AG04450 (cell line): ENCODE data around the gene IL36G. TPM values are rescaled to one million over a fixed set of nuclear protein-coding genes. Genes with fewer than 3 reads are reported as not detected.

Source experiments
- CTCF ChIA-PET: fragments of 300-600, 350-600 bp; formaldehyde crosslinking; extraction: SDS; loops from one replicate; lab custom pipeline; 2022; ENCODE audit warnings: antibody characterized with exemption, inconsistent platforms; lab: Charles Lee
- POLR2A ChIA-PET: fragments of 350-600 bp; formaldehyde crosslinking; extraction: SDS; loops from one replicate; lab custom pipeline; 2021; ENCODE audit warnings: antibody characterized with exemption, inconsistent platforms; lab: Yijun Ruan, JAX
- DNase-seq: peaks from one replicate; pipeline ENCODE4 v3.0.0-alpha.2; 2011; ENCODE audit warnings: low read depth, low spot score
- H3K27ac ChIP-seq: one replicate; pipeline ENCODE4 v1.5.1; 2012; ENCODE audit warnings: low read depth, low read length, control low read depth
- H3K27me3 ChIP-seq: one replicate; pipeline ENCODE4 v1.6.0; 2012; ENCODE audit warnings: low read length; ENCODE audit not compliant: control insufficient read depth, insufficient read depth
- H3K4me3 ChIP-seq: 2 replicates; pipeline ENCODE4 v1.5.1; 2011; ENCODE audit warnings: mild to moderate bottlenecking, low read depth, low read length, control low read depth
- H3K9me3 ChIP-seq: 2 replicates; pipeline ENCODE4 v1.5.1; 2012; ENCODE audit warnings: low read length; ENCODE audit not compliant: control insufficient read depth, insufficient read depth
- polyA plus RNA-seq: library from polyadenylated mRNA; depleted of rRNA; stranded (reverse); fragments of >200 nt; gene quantifications from 2 replicates; pipeline ENCODE4 v1.2.3, GENCODE V29; 2011
- TF ChIP-seq, protein P1 (sequence below): IDR thresholded peaks from 2 replicates; pipeline ENCODE4 v1.5.1; 2011; ENCODE audit warnings: low read depth, low read length, control low read depth, inconsistent platforms

The IL36G gene
- polyA plus RNA-seq, 1 experiment, result not detected

DNA sequence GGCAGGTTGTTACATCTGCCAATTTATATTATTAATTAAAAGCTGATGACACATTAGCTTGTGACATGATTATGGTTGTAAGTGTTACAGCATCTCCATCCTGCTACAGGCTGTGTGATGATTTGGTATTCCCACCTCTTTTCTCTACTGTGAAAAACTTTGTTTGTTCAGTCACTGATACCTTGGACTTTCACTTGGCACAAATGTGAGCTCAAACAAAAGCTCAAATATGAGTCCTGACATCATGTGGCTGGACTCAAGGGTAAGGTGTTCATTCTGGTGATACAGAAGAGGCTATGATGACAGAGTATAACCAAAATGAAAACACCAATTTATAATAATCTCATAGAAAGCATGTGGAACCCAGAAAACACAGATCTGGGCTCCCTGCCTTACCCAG is 16.0 kb downstream of the IL36G start:
- H3K9me3 ChIP-seq, result no peaks in the 10 kb centered on the region
- H3K27ac ChIP-seq, result no peak overlapping the region
- CTCF ChIA-PET, result no interaction called here
- no peak overlapping the region for H3K4me3 ChIP-seq
- no peak for DNase-seq
- H3K27me3 ChIP-seq, result no peaks in the 10 kb centered on the region
- TF ChIP-seq, protein P1, sequence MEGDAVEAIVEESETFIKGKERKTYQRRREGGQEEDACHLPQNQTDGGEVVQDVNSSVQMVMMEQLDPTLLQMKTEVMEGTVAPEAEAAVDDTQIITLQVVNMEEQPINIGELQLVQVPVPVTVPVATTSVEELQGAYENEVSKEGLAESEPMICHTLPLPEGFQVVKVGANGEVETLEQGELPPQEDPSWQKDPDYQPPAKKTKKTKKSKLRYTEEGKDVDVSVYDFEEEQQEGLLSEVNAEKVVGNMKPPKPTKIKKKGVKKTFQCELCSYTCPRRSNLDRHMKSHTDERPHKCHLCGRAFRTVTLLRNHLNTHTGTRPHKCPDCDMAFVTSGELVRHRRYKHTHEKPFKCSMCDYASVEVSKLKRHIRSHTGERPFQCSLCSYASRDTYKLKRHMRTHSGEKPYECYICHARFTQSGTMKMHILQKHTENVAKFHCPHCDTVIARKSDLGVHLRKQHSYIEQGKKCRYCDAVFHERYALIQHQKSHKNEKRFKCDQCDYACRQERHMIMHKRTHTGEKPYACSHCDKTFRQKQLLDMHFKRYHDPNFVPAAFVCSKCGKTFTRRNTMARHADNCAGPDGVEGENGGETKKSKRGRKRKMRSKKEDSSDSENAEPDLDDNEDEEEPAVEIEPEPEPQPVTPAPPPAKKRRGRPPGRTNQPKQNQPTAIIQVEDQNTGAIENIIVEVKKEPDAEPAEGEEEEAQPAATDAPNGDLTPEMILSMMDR, result no peak
- POLR2A ChIA-PET, result no interaction called here

DNA sequence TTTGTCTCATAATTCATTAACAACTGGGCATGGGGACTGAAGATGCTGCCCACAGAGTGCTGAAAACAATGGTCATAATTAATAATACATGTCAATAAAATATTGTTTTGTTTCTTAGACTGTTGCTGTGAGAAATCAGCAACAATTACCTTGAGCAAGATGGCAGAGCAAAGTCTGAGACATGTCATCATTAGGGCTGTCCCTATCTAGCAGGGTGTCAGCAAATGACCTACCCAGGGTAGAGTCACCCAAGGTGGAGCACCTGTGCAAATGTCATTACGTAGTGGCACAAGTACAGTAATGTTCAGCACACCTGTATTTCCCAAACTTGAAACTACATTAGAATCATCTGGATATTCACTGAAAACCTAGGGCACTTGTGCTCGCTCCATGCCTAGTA is 16.8 kb downstream of the IL36G start:
- Histone ChIP-seq H3K27ac (no peak overlapping the region), H3K4me3 (no peak overlapping the region), H3K9me3 (no peaks in the 10 kb centered on the region), H3K27me3 (no peaks in the 10 kb centered on the region)
- ChIA-PET POLR2A (no interaction called here), CTCF (no interaction called here)
- no peak for DNase-seq
- TF ChIP-seq, protein P1, result no peak

DNA sequence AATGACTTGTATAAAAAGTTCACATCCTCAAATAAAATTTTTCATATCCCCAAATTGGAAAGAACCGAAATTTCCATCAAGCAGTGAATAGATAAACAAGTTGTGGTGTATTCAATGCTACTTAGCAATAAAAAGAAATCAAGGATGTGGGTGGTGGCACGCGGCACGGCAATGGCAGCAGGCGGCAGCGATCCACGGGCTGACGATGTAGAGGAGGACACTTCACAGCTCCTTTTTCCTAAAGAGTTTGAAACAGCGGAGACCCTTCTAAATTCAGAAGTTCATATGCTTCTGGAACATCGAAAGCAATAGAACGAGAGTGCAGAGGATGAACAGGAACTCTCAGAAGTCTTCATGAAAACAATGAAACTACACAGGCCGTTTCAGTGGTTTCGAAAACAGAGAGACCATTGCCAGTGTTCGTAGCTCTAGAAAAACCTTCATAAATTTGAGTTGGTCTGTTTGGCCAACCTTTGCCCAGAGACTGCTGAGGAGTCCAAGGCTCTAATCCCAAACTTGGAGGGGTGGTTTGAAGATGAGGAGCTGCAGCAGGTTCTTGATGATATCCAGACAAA is 17.6 kb downstream of the IL36G start:
- H3K9me3 ChIP-seq, result no peaks in the 10 kb centered on the region
- no peaks in the 10 kb centered on the region for H3K27me3 ChIP-seq
- H3K4me3 ChIP-seq, result no peak overlapping the region
- DNase-seq, result no peak
- TF ChIP-seq, protein P1, result no peak
- ChIA-PET CTCF (no interaction called here), POLR2A (no interaction called here)
- no peak overlapping the region for H3K27ac ChIP-seq

DNA sequence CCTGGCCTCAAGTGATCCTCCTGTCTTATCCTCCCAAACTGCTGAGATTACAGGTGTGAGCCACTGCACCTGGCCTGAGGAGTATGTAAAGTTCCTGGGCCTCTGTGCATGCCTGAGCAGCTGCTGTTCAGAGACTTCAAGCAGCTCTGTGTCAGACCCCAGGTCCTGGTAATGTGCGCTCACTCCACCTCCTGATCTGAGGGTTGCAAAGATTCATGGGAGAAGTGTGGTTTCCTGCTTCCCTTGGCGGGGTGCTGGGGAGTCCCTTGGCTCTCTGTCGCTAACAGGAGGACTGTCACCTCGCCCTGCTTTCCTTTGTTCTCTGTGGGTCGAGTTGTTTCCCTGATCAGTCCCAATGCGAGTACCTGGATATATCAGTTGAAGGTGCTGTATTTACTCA is 18.8 kb downstream of the IL36G start:
- ChIA-PET CTCF (interaction anchor here (0.8 kb wide), 1 partner anchor 36 kb away, joined by 3 read pairs; no protein-coding TSS in a partner anchor), POLR2A (no interaction called here)
- no peak for DNase-seq
- Histone ChIP-seq H3K9me3 (no peaks in the 10 kb centered on the region), H3K4me3 (no peak overlapping the region), H3K27me3 (no peaks in the 10 kb centered on the region), H3K27ac (no peak overlapping the region)
- TF ChIP-seq, protein P1, result no peak

DNA sequence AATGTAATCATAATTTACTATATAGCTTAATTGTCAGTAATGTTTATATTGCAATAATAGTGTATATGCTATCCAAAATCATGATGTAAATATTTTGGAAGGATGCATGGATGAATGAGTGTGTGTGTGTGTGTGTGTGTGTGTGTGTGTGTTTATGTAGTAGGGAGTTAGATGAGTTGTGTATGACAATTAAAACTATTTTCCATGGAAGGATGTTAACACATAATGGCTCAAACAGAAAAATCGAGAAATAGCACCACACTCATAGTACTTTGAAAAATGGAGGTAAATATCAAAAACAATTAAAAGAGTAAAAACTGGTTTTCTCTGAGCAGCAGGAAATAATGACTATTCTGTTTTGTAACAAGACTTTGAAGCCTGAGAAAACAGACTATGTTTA is 19.3 kb downstream of the IL36G start:
- DNase-seq, result no peak
- POLR2A ChIA-PET, result no interaction called here
- TF ChIP-seq, protein P1, result no peak
- Histone ChIP-seq H3K4me3 (no peak overlapping the region), H3K9me3 (no peaks in the 10 kb centered on the region), H3K27me3 (no peaks in the 10 kb centered on the region), H3K27ac (no peak overlapping the region)
- CTCF ChIA-PET, result interaction anchor here (0.8 kb wide), 1 partner anchor 36 kb away, joined by 3 read pairs; no protein-coding TSS in a partner anchor
